Measurements from ENCODE around the gene AKR1D1. TPM values are rescaled to one million over a fixed set of nuclear protein-coding genes. Genes with fewer than 3 reads are reported as not detected.

The AKR1D1 gene
- polyA plus RNA-seq, 1 donor, result 4.4 TPM

DNA sequence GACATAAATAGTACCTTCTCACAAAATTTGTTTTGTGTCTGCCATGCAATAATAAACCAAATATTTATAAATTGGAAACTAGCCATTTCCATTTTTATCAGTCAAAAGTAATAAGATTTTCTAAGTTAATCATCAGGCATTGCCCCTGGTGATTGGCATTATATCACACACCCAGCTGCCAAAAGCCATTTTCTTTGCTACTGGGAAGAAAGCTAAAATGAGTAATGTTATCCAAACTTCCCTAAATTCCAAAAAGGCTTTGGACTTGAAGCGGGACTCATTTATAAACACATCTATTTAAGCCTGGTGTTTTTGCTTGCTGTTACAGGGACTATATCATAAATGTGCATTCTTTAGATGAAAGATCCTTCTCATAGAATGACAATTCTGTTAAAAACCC is 86.0 kb downstream of the AKR1D1 start:
- no peak overlapping the region for H3K4me3 ChIP-seq (ENCODE audit: low read length)
- H3K27me3 ChIP-seq (ENCODE audit: control insufficient read depth, insufficient read depth, low read length), result no peaks in the 10 kb centered on the region
- H3K36me3 ChIP-seq (ENCODE audit: control insufficient read depth, insufficient read depth, low read length), result no peaks in the 10 kb centered on the region
- no peak overlapping the region for H3K27ac ChIP-seq (ENCODE audit: low read length)
- peaks cover 13% of the 10 kb centered on the region for H3K9me3 ChIP-seq (ENCODE audit: control insufficient read depth, low read depth, low read length)
- 88% methylated on average over 1 of the region's 1 CpG for WGBS (ENCODE audit: insufficient coverage, low lambda C conversion rate)
- no peaks in the 10 kb centered on the region for H3K4me1 ChIP-seq (ENCODE audit: control insufficient read depth, insufficient read depth, low read length)
- DNase-seq, result no peak

DNA sequence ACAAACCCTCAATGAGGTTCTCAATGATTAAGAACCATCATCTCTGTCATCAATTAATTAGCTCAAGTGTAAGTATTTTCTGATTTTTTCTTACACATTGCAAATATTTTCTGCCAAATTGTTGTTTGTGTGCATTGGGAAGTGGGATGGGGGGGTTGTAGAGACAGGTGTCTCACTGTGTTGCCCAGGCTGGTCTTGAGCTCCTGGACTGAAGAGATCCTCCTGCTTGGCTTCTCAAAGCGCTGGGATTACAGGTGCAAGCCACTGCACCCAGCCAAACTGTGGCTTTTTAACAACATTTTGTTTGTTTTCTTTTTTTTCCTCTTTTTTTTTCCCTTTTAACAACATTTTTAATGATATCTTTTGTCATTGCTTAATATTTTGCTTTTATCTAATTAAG is 87.5 kb downstream of the AKR1D1 start:
- DNase-seq, result no peak
- H3K27ac ChIP-seq (ENCODE audit: low read length), result no peak overlapping the region
- H3K36me3 ChIP-seq (ENCODE audit: control insufficient read depth, insufficient read depth, low read length), result no peaks in the 10 kb centered on the region
- no peak overlapping the region for H3K4me3 ChIP-seq (ENCODE audit: low read length)
- H3K4me1 ChIP-seq (ENCODE audit: control insufficient read depth, insufficient read depth, low read length), result no peaks in the 10 kb centered on the region
- H3K27me3 ChIP-seq (ENCODE audit: control insufficient read depth, insufficient read depth, low read length), result no peaks in the 10 kb centered on the region
- peaks cover 13% of the 10 kb centered on the region for H3K9me3 ChIP-seq (ENCODE audit: control insufficient read depth, low read depth, low read length)
- 100% methylated on average over 1 of the region's 1 CpG for WGBS (ENCODE audit: insufficient coverage, low lambda C conversion rate)

DNA sequence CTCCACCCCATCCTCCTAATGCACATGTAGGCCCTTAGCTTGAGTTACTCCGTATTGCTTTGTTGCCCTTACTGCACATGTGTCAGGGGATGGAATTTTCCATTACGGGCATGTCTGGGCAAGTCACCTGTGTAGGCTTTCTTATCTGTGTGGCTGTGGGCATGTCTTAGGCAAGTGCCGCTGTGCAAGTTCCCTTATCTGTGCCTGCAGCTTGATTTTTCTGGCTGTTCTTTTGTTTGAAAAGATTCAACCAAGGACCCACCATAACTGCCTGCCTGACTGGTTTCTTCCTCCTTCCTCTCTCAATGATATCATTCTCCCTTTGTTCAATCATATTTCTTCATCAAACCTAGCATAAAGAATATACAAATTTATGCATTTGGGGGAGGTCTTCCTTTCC is 88.5 kb downstream of the AKR1D1 start:
- Histone ChIP-seq H3K4me3 (ENCODE audit: low read length) (no peak overlapping the region), H3K27me3 (ENCODE audit: control insufficient read depth, insufficient read depth, low read length) (no peaks in the 10 kb centered on the region), H3K4me1 (ENCODE audit: control insufficient read depth, insufficient read depth, low read length) (no peaks in the 10 kb centered on the region), H3K9me3 (ENCODE audit: control insufficient read depth, low read depth, low read length) (peaks cover 13% of the 10 kb centered on the region), H3K27ac (ENCODE audit: low read length) (no peak overlapping the region), H3K36me3 (ENCODE audit: control insufficient read depth, insufficient read depth, low read length) (no peaks in the 10 kb centered on the region)
- no peak for DNase-seq
- WGBS (ENCODE audit: insufficient coverage, low lambda C conversion rate), result no CpG with 5 or more reads among the region's 3 CpGs

DNA sequence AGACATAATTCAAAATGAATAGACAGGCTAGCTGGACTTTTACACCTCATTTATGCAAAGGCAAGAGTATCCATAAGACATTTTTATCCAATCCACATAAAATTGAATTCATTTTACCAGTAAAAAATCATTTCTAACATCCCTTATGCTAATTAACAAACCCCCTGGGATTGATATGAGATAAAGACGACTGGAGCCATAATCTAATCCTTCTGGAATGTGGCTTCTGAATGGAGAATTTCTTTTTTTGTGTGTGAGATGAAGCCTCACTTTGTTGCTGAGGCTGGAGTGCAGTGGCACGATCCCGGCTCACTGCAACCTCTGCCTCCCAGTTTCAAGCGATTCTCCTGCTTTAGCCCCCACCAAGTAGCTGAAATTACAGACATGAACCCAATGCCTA is 90.4 kb downstream of the AKR1D1 start:
- DNase-seq, result no peak
- no CpG with 5 or more reads among the region's 4 CpGs for WGBS (ENCODE audit: insufficient coverage, low lambda C conversion rate)
- Histone ChIP-seq H3K27me3 (ENCODE audit: control insufficient read depth, insufficient read depth, low read length) (no peaks in the 10 kb centered on the region), H3K4me3 (ENCODE audit: low read length) (no peak overlapping the region), H3K4me1 (ENCODE audit: control insufficient read depth, insufficient read depth, low read length) (no peaks in the 10 kb centered on the region), H3K36me3 (ENCODE audit: control insufficient read depth, insufficient read depth, low read length) (no peaks in the 10 kb centered on the region), H3K27ac (ENCODE audit: low read length) (no peak overlapping the region), H3K9me3 (ENCODE audit: control insufficient read depth, low read depth, low read length) (peaks cover 13% of the 10 kb centered on the region)

DNA sequence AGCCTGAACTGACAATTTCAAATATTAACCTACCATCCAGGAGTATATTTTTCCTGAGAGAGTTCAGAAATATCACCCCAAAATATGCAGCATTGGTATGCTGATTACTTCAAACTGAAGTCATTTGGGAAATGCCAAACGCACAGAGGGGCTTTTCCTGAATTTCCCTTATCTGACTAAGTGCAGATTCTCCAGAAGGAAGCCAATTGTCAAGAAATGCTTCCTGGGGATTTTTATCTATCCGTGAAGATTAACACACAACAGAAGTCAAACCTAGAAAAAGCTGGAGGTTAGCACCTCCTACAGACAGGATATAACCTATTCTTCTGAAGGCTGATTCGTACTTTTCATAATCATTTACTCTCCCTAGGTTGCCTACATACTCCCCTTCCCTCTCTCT is 91.0 kb downstream of the AKR1D1 start:
- H3K4me3 ChIP-seq (ENCODE audit: low read length), result no peak overlapping the region
- H3K9me3 ChIP-seq (ENCODE audit: control insufficient read depth, low read depth, low read length), result peaks cover 13% of the 10 kb centered on the region
- 83% methylated on average over 1 of the region's 3 CpGs for WGBS (ENCODE audit: insufficient coverage, low lambda C conversion rate)
- H3K27ac ChIP-seq (ENCODE audit: low read length), result no peak overlapping the region
- DNase-seq, result no peak
- H3K27me3 ChIP-seq (ENCODE audit: control insufficient read depth, insufficient read depth, low read length), result no peaks in the 10 kb centered on the region
- no peaks in the 10 kb centered on the region for H3K4me1 ChIP-seq (ENCODE audit: control insufficient read depth, insufficient read depth, low read length)
- no peaks in the 10 kb centered on the region for H3K36me3 ChIP-seq (ENCODE audit: control insufficient read depth, insufficient read depth, low read length)

DNA sequence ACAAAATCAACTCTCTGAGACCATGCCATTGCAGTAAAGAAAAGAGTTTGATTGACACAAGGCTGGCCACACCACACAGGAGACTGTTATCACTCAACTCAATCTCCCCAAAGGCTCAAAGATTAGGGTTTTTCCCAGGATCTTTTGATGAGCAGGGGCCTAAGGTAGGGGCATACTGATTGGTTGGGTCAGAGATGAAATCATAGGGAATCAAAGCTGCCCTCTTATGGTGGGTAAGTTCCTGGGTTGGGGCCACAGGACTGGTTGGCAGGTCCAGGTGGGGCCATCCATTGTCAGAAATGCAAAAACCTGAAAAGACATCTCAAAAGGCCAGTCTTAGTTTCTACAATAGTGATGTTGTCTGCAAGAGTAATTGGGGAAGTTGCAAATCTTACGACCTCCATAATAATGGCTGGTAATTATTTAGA is 91.6 kb downstream of the AKR1D1 start:
- Histone ChIP-seq H3K27ac (ENCODE audit: low read length) (no peak overlapping the region), H3K4me3 (ENCODE audit: low read length) (no peak overlapping the region), H3K9me3 (ENCODE audit: control insufficient read depth, low read depth, low read length) (peaks cover 13% of the 10 kb centered on the region), H3K36me3 (ENCODE audit: control insufficient read depth, insufficient read depth, low read length) (no peaks in the 10 kb centered on the region), H3K27me3 (ENCODE audit: control insufficient read depth, insufficient read depth, low read length) (no peaks in the 10 kb centered on the region), H3K4me1 (ENCODE audit: control insufficient read depth, insufficient read depth, low read length) (no peaks in the 10 kb centered on the region)
- WGBS (ENCODE audit: insufficient coverage, low lambda C conversion rate), result 89% methylated on average over 1 of the region's 1 CpG
- no peak for DNase-seq

Other genes with a start within 250 kb of the AKR1D1 start
- gene DGKI, start 229.5 kb upstream of the AKR1D1 start, polyA plus RNA-seq, result 1.4 TPM
- 49.3 TPM for gene CREB3L2, start 74.4 kb upstream of the AKR1D1 start, polyA plus RNA-seq

Data from large intestine (tissue), 3 donors.